Measurements from ENCODE around the gene RALGAPA2. TPM values are rescaled to one million over a fixed set of nuclear protein-coding genes. Genes with fewer than 3 reads are reported as not detected.

The RALGAPA2 gene
- total RNA-seq, 2 experiments from 2014 or later, result 21.2 to 21.9 TPM

DNA sequence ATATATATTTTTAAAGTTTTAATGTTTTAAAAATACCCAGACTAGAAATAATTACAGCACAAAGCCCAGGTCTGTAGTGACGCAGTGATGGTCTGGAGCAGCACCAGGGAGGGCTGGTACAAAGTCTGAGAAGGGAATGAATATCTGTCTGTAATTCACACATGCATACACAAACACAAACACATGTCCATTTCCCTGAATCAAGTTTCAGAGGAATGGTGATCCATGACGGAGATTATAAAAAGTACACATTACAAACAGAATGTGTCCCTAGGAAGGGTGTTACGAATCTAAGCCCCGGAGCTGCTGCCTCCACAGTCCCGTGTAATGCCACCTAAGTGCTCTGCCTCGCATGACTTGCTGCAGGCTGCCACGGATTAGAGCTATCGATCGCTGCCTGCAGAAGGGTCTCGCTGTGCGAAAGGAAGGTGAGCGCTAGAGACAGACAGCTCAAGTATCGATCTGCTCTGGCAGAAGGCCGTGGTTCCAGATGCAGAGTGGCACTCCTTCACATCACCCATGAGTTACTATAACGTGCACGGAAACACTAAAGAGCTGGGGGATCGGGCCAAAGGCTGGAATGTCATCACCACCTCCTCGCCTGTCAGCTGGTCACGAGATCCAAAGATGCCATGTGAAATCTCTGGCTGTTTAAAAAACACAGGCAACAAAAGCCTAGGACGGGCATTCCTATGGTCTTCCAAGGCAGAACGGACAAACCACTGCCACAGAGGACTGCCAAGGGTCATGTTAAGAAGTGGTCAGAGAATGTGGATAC is 257.4 kb downstream of the RALGAPA2 start:
- Mint-ChIP-seq H3K9me3 (no peaks in the 10 kb centered on the region), H3K27me3 (no peaks in the 10 kb centered on the region), H3K4me3 (no peak overlapping the region), H3K36me3 (ENCODE audit: low read depth) (peaks cover 33% of the 10 kb centered on the region), H3K4me1 (ENCODE audit: low read depth) (peaks cover 30% of the 10 kb centered on the region), H3K27ac (no peak overlapping the region)
- POLR2A ChIA-PET, result no interaction called here
- H3K9me3 ChIP-seq (ENCODE audit: control insufficient read depth in 1 of 2, insufficient read depth in 1 of 2, low read length in 2 of 2), result no peaks in the 10 kb centered on the region
- no peaks in the 10 kb centered on the region for H3K27me3 ChIP-seq (ENCODE audit: control insufficient read depth in 1 of 2, insufficient read depth in 2 of 2, low read length in 2 of 2)
- ATAC-seq (ENCODE audit: poor library complexity) (no peak), DNase-seq (no peak)
- CTCF ChIA-PET, result no interaction called here
- no peak overlapping the region for H3K4me3 ChIP-seq (ENCODE audit: low read length)
- no peak overlapping the region for H3K27ac ChIP-seq (ENCODE audit: low read depth in 1 of 2, low read length in 2 of 2)
- TF ChIP-seq, protein P1, sequence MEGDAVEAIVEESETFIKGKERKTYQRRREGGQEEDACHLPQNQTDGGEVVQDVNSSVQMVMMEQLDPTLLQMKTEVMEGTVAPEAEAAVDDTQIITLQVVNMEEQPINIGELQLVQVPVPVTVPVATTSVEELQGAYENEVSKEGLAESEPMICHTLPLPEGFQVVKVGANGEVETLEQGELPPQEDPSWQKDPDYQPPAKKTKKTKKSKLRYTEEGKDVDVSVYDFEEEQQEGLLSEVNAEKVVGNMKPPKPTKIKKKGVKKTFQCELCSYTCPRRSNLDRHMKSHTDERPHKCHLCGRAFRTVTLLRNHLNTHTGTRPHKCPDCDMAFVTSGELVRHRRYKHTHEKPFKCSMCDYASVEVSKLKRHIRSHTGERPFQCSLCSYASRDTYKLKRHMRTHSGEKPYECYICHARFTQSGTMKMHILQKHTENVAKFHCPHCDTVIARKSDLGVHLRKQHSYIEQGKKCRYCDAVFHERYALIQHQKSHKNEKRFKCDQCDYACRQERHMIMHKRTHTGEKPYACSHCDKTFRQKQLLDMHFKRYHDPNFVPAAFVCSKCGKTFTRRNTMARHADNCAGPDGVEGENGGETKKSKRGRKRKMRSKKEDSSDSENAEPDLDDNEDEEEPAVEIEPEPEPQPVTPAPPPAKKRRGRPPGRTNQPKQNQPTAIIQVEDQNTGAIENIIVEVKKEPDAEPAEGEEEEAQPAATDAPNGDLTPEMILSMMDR (IDR thresholded peaks at IDR 0.05), result no peak
- peaks cover 3% of the 10 kb centered on the region for H3K36me3 ChIP-seq (ENCODE audit: insufficient read depth, low read length)
- H3K4me1 ChIP-seq (ENCODE audit: insufficient read depth, low read length), result peaks cover 15% of the 10 kb centered on the region
- intact Hi-C loops (cut with DNase I, micrococcal nuclease), result no loop called here

DNA sequence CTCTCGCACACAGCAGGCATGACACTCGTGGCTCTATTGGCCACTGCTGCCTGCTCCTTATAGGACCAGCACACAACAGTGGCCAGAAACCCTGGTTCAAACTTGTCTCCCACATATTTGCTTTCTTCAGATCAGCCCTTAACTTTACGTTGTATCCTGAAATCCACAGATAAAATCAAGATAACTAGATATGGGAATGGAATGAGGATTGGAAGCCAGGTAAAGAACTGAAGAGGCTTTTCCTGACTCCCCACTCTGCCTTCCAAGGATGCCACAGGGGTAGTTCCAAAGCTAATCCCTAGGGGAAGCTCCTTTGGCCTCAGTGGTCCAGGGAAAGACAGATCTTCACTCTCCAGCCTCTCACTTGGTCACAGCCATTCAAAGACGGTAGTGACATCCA is 258.1 kb downstream of the RALGAPA2 start:
- Mint-ChIP-seq H3K9me3 (no peaks in the 10 kb centered on the region), H3K4me3 (no peak overlapping the region), H3K4me1 (ENCODE audit: low read depth) (peaks cover 30% of the 10 kb centered on the region), H3K27ac (no peak overlapping the region), H3K36me3 (ENCODE audit: low read depth) (peaks cover 33% of the 10 kb centered on the region), H3K27me3 (no peaks in the 10 kb centered on the region)
- Histone ChIP-seq H3K27ac (ENCODE audit: low read depth in 1 of 2, low read length in 2 of 2) (no peak overlapping the region), H3K9me3 (ENCODE audit: control insufficient read depth in 1 of 2, insufficient read depth in 1 of 2, low read length in 2 of 2) (no peaks in the 10 kb centered on the region), H3K27me3 (ENCODE audit: control insufficient read depth in 1 of 2, insufficient read depth in 2 of 2, low read length in 2 of 2) (no peaks in the 10 kb centered on the region), H3K4me3 (ENCODE audit: low read length) (no peak overlapping the region), H3K4me1 (ENCODE audit: insufficient read depth, low read length) (peaks cover 15% of the 10 kb centered on the region), H3K36me3 (ENCODE audit: insufficient read depth, low read length) (peaks cover 3% of the 10 kb centered on the region)
- CTCF ChIA-PET, result no interaction called here
- intact Hi-C loops (cut with DNase I, micrococcal nuclease), result no loop called here
- POLR2A ChIA-PET, result no interaction called here
- TF ChIP-seq, protein P1 (IDR thresholded peaks at IDR 0.05), result no peak
- DNase-seq, result no peak
- no peak for ATAC-seq (ENCODE audit: poor library complexity)

DNA sequence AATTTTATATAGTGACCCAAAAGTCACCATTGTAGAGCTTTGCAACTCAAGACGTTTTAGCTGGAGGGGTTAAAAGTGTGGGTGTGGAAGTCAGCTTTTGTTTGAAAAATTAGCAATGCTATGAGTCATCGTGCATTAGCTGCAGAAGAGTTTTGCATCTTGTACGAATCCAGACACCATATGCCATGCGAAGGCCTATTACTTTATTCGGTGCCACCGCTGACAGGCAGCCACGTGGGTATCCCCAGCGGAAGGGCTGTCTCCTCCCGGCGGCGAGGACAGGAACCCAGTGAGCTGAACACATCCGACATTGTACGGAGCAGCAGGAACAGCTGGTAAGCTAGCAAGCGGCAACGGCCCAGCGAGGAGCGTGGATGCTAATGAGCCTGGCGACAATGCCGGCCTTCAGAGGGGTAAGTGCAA is 260.2 kb downstream of the RALGAPA2 start:
- no peak overlapping the region for H3K27ac ChIP-seq (ENCODE audit: low read depth in 1 of 2, low read length in 2 of 2)
- Mint-ChIP-seq H3K27ac (peak overlapping the region; percentile 43), H3K4me1 (ENCODE audit: low read depth) (peaks cover 30% of the 10 kb centered on the region), H3K9me3 (no peaks in the 10 kb centered on the region), H3K4me3 (peak overlapping the region; percentile 64), H3K27me3 (no peaks in the 10 kb centered on the region), H3K36me3 (ENCODE audit: low read depth) (peaks cover 27% of the 10 kb centered on the region)
- no peaks in the 10 kb centered on the region for H3K27me3 ChIP-seq (ENCODE audit: control insufficient read depth in 1 of 2, insufficient read depth in 2 of 2, low read length in 2 of 2)
- ChIA-PET CTCF (no interaction called here), POLR2A (interaction anchor here (1.0 kb wide), 1 partner anchor 11 kb away, joined by 3 read pairs; no protein-coding TSS in a partner anchor)
- intact Hi-C loops (cut with DNase I, micrococcal nuclease), result no loop called here
- TF ChIP-seq, protein P1 (IDR thresholded peaks at IDR 0.05), result no peak
- H3K4me3 ChIP-seq (ENCODE audit: low read length), result peak overlapping the region; percentile 33
- no peaks in the 10 kb centered on the region for H3K36me3 ChIP-seq (ENCODE audit: insufficient read depth, low read length)
- ATAC-seq (ENCODE audit: poor library complexity) (peak; percentile 98), DNase-seq (peak; percentile 26 to 74 (median 47))
- peaks cover 15% of the 10 kb centered on the region for H3K4me1 ChIP-seq (ENCODE audit: insufficient read depth, low read length)
- H3K9me3 ChIP-seq (ENCODE audit: control insufficient read depth in 1 of 2, insufficient read depth in 1 of 2, low read length in 2 of 2), result no peaks in the 10 kb centered on the region

Data from CD4-positive, alpha-beta T cell (primary cell).